HepG2 (cell line): Measurements from ENCODE around the gene SELPLG. TPM values are rescaled to one million over a fixed set of nuclear protein-coding genes. Genes with fewer than 3 reads are reported as not detected.

ENCODE experiments used
- ATAC-seq: fragments of 200-7000 bp; cut with Tn5 transposase; 3 replicates; pipeline ENCODE4 v1.9.1; 2020; ENCODE audit warnings: mild to moderate bottlenecking, moderate library complexity
- BruUV-seq: library from RNA; stranded (reverse); fragments of 400-500 nt; replicated peaks from 2 replicates; lab custom pipeline; 2021; lab: Mats Ljungman, UMichigan
- CTCF ChIA-PET: fragments of 300-600 bp; formaldehyde crosslinking; extraction: SDS; loops from one replicate; lab custom pipeline; 2021; ENCODE audit warnings: low total read pairs, inconsistent platforms, low intra/inter-chr PET ratio; lab: Yijun Ruan, JAX
- POLR2A ChIA-PET: fragments of 350-600 bp; sonication (Branson Sonifier 250); formaldehyde crosslinking; loops from one replicate; lab custom pipeline; 2020; ENCODE audit warnings: antibody characterized with exemption, inconsistent platforms; lab: Yijun Ruan, JAX
- DNase-seq: peaks from one replicate; pipeline ENCODE4 v3.0.0-alpha.2; 2015; ENCODE audit warnings: low spot score
- FAIRE-seq: peaks from 3 replicates; lab custom pipeline; 2011; peaks lifted over from hg19 to GRCh38; lab: Jason Lieb, UNC
- H2AFZ ChIP-seq: one replicate; pipeline ENCODE4 v1.6.1; 2011; ENCODE audit warnings: low read length, inconsistent platforms
- H3K27ac ChIP-seq: fragments of 300-600 bp; 3 replicates; pipeline ENCODE4 v1.8.0; 2011; ENCODE audit warnings: mixed run types, mild to moderate bottlenecking, mixed read lengths, low read length, inconsistent platforms; ENCODE audit not compliant: insufficient read depth; ENCODE audit errors: extremely low read length
- H3K27me3 ChIP-seq, 2 experiments: fragments of 200-600 bp in 1 of 2; 2 replicates in 1 of 2; 3 replicates in 1 of 2; pipeline versions ENCODE4 v1.6.0 to v1.8.0; 2011; ENCODE audit warnings: low read length in 2 of 2, mild to moderate bottlenecking in 2 of 2, moderate library complexity in 2 of 2, inconsistent platforms in 1 of 2; ENCODE audit not compliant: insufficient read depth in 2 of 2, control insufficient read depth in 1 of 2
- H3K36me3 ChIP-seq, 2 experiments: fragments of 200-600 bp in 1 of 2; replicated peaks in 1 of 2; 2 replicates in 1 of 2; 3 replicates in 1 of 2; pipeline versions ENCODE4 v1.5.1 to v1.8.0; 2011; ENCODE audit warnings: low read length in 2 of 2, inconsistent platforms in 1 of 2; ENCODE audit not compliant: insufficient read depth in 2 of 2, control insufficient read depth in 1 of 2
- H3K4me1 ChIP-seq: 2 replicates; pipeline ENCODE4 v1.5.1; 2012; ENCODE audit warnings: low read length, inconsistent platforms; ENCODE audit not compliant: insufficient read depth
- H3K4me2 ChIP-seq: 2 replicates; pipeline ENCODE4 v1.6.0; 2011; ENCODE audit warnings: low read depth, low read length, inconsistent platforms
- H3K4me3 ChIP-seq, 3 experiments: fragments of 200-600 bp in 1 of 3; sonication (generic), shearing (Covaris generic) in 1 of 3; replicated peaks in 1 of 3; 2 replicates each; pipeline ENCODE4 v1.5.1; 2011 to 2016; ENCODE audit warnings: low read length in 3 of 3, inconsistent platforms in 2 of 3, low read depth in 2 of 3, mild to moderate bottlenecking in 2 of 3, control low read depth in 1 of 3, mixed read lengths in 1 of 3; ENCODE audit not compliant: insufficient read depth in 1 of 3
- H3K79me2 ChIP-seq: one replicate; pipeline ENCODE4 v1.6.1; 2011; ENCODE audit warnings: low read length, inconsistent platforms; ENCODE audit not compliant: insufficient read depth
- H3K9ac ChIP-seq: 2 replicates; pipeline ENCODE4 v1.6.0; 2011; ENCODE audit warnings: mild to moderate bottlenecking, low read depth, low read length, inconsistent platforms; ENCODE audit not compliant: insufficient read depth
- H3K9me3 ChIP-seq: 2 replicates; pipeline ENCODE4 v1.5.1; 2012; ENCODE audit warnings: mild to moderate bottlenecking, low read length
- H4K20me1 ChIP-seq: 2 replicates; pipeline ENCODE4 v1.6.0; 2011; ENCODE audit warnings: inconsistent platforms, mild to moderate bottlenecking, low read length, moderate library complexity; ENCODE audit not compliant: insufficient read depth
- BRF2 ChIP-seq: sonication (generic); formaldehyde crosslinking; IDR thresholded peaks from 2 replicates; pipeline ENCODE4 v1.8.1; 2022; ENCODE audit warnings: mild to moderate bottlenecking, missing genetic modification reagents
- NFE2L1 ChIP-seq: sonication (generic); formaldehyde crosslinking; IDR thresholded peaks from 2 replicates; pipeline ENCODE4 v1.4.0; 2020; ENCODE audit warnings: missing genetic modification reagents, mild to moderate bottlenecking, borderline replicate concordance
- PRDM15 ChIP-seq: sonication (generic); formaldehyde crosslinking; IDR thresholded peaks from 2 replicates; pipeline ENCODE4 v1.4.0; 2020; ENCODE audit warnings: missing genetic modification reagents
- RXRB ChIP-seq: IDR thresholded peaks from 2 replicates; pipeline ENCODE4 v1.6.1; 2016; ENCODE audit warnings: borderline replicate concordance, missing genetic modification reagents, missing compliant biosample characterization
- SIN3A ChIP-seq: IDR thresholded peaks from 2 replicates; pipeline ENCODE4 v1.6.1; 2011; ENCODE audit warnings: low read depth, mild to moderate bottlenecking, control low read depth, low read length, borderline replicate concordance
- SNAI1 ChIP-seq: sonication (generic); formaldehyde crosslinking; IDR thresholded peaks from 2 replicates; pipeline ENCODE4 v1.5.0; 2020; ENCODE audit warnings: mild to moderate bottlenecking, missing genetic modification reagents, borderline replicate concordance
- ZFP37 ChIP-seq: sonication (generic); formaldehyde crosslinking; IDR thresholded peaks from 2 replicates; pipeline ENCODE4 v1.4.0; 2020; ENCODE audit warnings: missing genetic modification reagents, borderline replicate concordance
- ZNF839 ChIP-seq: sonication (generic); formaldehyde crosslinking; IDR thresholded peaks from 2 replicates; pipeline ENCODE4 v1.4.0; 2020; ENCODE audit warnings: missing genetic modification reagents, mild to moderate bottlenecking, borderline replicate concordance
- WGBS: methylation state at CpG from one replicate; pipeline ENCODE4 v1.1.6; 2017; ENCODE audit warnings: low lambda C conversion rate; 5-methylcytosine and 5-hydroxymethylcytosine counted together
- in situ Hi-C: cut with HindIII; loops from 2 replicates; pipeline ENCODE4 v1.10.0; 2017; ENCODE audit warnings: low pct_unique_long_range_greater_than_20kb; ENCODE audit not compliant: extremely low pct_ligation_motif_present
- intact Hi-C: fragments of 100-400 bp; cut with micrococcal nuclease; formaldehyde crosslinking; loops from one replicate; pipeline ENCODE4 v1.10.0; 2022; ENCODE audit not compliant: unreplicated experiment
- polyA plus RNA-seq, 8 experiments: library from polyadenylated mRNA; depleted of rRNA in 3 of 8; stranded (reverse) in 7 of 8; unstranded in 1 of 8; fragments of >200 nt; fragmentation: Illumina TruSeq in 4 of 8; extraction: Trizol in 4 of 8; gene quantifications; 2 replicates each; pipeline versions ENCODE4 v1.2.1 to v1.2.3, GENCODE V29; 2011 to 2016; ENCODE audit warnings: low read depth in 4 of 8, missing spikeins in 1 of 8, mixed read lengths in 1 of 8; ENCODE audit not compliant: insufficient read depth in 1 of 8
- total RNA-seq, 5 experiments: library from RNA; depleted of rRNA; stranded (reverse); fragments of >200 nt; fragmentation: Illumina TruSeq; extraction: Trizol; gene quantifications; 2 replicates each; pipeline ENCODE4 v1.2.3, GENCODE V29; 2016; ENCODE audit warnings: low read depth in 1 of 5
- TF ChIP-seq, protein P1 (sequence below): sonication (generic); formaldehyde crosslinking; IDR thresholded peaks from 2 replicates; pipeline ENCODE4 v1.5.1; 2020; ENCODE audit warnings: missing genetic modification reagents, mild to moderate bottlenecking, borderline replicate concordance

SELPLG gene
- total and polyA plus RNA-seq, 2 of the 13 experiments (the other 11 are each of a cell fraction or from before 2014, with no cell fraction given): 0.12 TPM; not detected in 1

GRCh38 chr12:108585864-108586263, 47.8 kb downstream of the SELPLG start:
- H3K27ac ChIP-seq: no peak overlapping the region
- H3K9ac ChIP-seq: no peak overlapping the region
- intact Hi-C loops: no loop called here
- no peaks in the 10 kb centered on the region for H3K36me3 ChIP-seq
- no peak for ATAC-seq
- H3K4me3 ChIP-seq: no peak overlapping the region
- CTCF ChIA-PET: no interaction called here
- no TSS peak for BruUV-seq
- H3K27me3 ChIP-seq: peaks cover 7 to 31% of the 10 kb centered on the region in 2 experiments; a peak in 4 of 5 replicates
- no peaks in the 10 kb centered on the region for H4K20me1 ChIP-seq
- POLR2A ChIA-PET: no interaction called here
- no peak overlapping the region for H3K4me2 ChIP-seq
- WGBS: 11% methylated on average over 4 of the region's 4 CpGs
- in situ Hi-C loops: no loop called here
- no peak for FAIRE-seq
- no peak for TF ChIP-seq SNAI1 (CRISPR knock-in tag)
- TF ChIP-seq NFE2L1 (CRISPR knock-in tag): no peak
- TF ChIP-seq, all 625 proteins: peak for 0
- H3K79me2 ChIP-seq: no peaks in the 10 kb centered on the region
- H3K4me1 ChIP-seq: no peaks in the 10 kb centered on the region
- H3K9me3 ChIP-seq: no peaks in the 10 kb centered on the region
- no peak for DNase-seq
- H2AFZ ChIP-seq: no peak overlapping the region

GRCh38 chr12:108584456-108585065, 49.1 kb downstream of the SELPLG start:
- CTCF ChIA-PET: no interaction called here

More at GRCh38 chr12:108584456-108585065, 49.1 kb downstream of the SELPLG start:
- no peaks in the 10 kb centered on the region for H3K4me1 ChIP-seq
- peaks cover 6 to 22% of the 10 kb centered on the region in 2 experiments; a peak in 4 of 5 replicates for H3K27me3 ChIP-seq
- POLR2A ChIA-PET: no interaction called here
- ATAC-seq: no peak
- DNase-seq: no peak
- H4K20me1 ChIP-seq: no peaks in the 10 kb centered on the region
- FAIRE-seq: no peak
- intact Hi-C loops (no loop called here), in situ Hi-C loops (no loop called here)
- H3K4me3 ChIP-seq: no peak overlapping the region
- no peaks in the 10 kb centered on the region for H3K9me3 ChIP-seq
- H3K4me2 ChIP-seq: no peak overlapping the region
- H3K9ac ChIP-seq: no peak overlapping the region
- H2AFZ ChIP-seq: no peak overlapping the region
- no TSS peak for BruUV-seq
- WGBS: 28% methylated on average over 3 of the region's 3 CpGs
- H3K36me3 ChIP-seq: no peaks in the 10 kb centered on the region
- TF ChIP-seq RXRB (no peak), ZNF839 (CRISPR knock-in tag) (no peak), SIN3A (no peak), PRDM15 (CRISPR knock-in tag) (no peak), ZFP37 (no peak), BRF2 (CRISPR knock-in tag) (no peak)
- TF ChIP-seq, protein P1, sequence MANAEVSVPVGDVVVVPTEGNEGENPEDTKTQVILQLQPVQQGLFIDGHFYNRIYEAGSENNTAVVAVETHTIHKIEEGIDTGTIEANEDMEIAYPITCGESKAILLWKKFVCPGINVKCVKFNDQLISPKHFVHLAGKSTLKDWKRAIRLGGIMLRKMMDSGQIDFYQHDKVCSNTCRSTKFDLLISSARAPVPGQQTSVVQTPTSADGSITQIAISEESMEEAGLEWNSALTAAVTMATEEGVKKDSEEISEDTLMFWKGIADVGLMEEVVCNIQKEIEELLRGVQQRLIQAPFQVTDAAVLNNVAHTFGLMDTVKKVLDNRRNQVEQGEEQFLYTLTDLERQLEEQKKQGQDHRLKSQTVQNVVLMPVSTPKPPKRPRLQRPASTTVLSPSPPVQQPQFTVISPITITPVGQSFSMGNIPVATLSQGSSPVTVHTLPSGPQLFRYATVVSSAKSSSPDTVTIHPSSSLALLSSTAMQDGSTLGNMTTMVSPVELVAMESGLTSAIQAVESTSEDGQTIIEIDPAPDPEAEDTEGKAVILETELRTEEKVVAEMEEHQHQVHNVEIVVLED (CRISPR knock-in tag): no peak
- no peak overlapping the region for H3K27ac ChIP-seq
- H3K79me2 ChIP-seq: no peaks in the 10 kb centered on the region
